ENCODE data around the gene IVD. TPM values are rescaled to one million over a fixed set of nuclear protein-coding genes. Genes with fewer than 3 reads are reported as not detected.

Gene IVD
- total and polyA plus RNA-seq, 2 of the 8 experiments (the other 6 are each of a cell fraction or from before 2014, with no cell fraction given): 55.2 to 78.8 TPM

DNA sequence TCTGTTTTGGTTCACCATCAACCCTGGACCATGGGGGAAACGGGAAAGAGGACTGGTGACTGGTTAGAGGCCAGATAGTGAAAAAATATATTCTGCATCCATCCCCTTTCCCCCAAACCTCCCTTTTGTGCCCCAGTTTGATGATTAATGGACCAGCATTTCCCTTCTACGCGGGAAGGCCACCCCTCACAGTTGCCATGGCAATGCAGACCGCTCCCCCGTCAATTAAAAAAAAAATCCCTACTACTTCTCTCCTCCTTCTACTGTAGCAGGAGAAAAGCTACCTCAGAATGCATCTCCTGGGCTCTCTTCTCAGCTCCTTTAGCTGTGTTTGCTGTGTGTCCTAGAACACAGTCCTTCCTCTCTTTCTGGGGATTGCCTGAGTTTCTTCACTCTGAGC lies 39.1 kb downstream of the IVD start:
- peaks cover 0 to 3% (median 1%) of the 10 kb centered on the region in 4 experiments; a peak in 1 of 8 replicates for H3K36me3 ChIP-seq (ENCODE audit: control insufficient read depth in 2 of 4, insufficient read depth in 4 of 4, low read length in 3 of 4)
- H2BK20ac ChIP-seq (ENCODE audit: low read length): no peak overlapping the region
- no peak overlapping the region for H2BK120ac ChIP-seq (replicated peaks; ENCODE audit: low read depth, low read length)
- CTCF ChIA-PET (ENCODE audit: partially characterized antibody): interaction anchor here (0.8 to 3.7 kb wide), 11 partner anchors 8 to 117 kb away, joined by 3 to 24 read pairs (median 3); no protein-coding TSS in a partner anchor
- no peak overlapping the region for H3K23ac ChIP-seq (ENCODE audit: insufficient read length)
- DNase-seq (ENCODE audit: low read depth in 1 of 2, low spot score in 2 of 2) (no peak), FAIRE-seq (no peak)
- H3K18ac ChIP-seq (ENCODE audit: extremely low read depth, low read length): no peak overlapping the region
- H2BK12ac ChIP-seq (ENCODE audit: low read depth, low read length): no peak overlapping the region
- 56% methylated on average over 5 of the region's 5 CpGs; no CpG with 5 or more reads in 1 of the 2 experiments for WGBS, 2 experiments (ENCODE audit: extremely low coverage in 1 of 2, insufficient coverage in 1 of 2, insufficient read length in 1 of 2, insufficient replicate concordance in 2 of 2, low coverage in 1 of 2, low lambda C conversion rate in 2 of 2, missing lambda C conversion rate in 1 of 2)
- peaks cover 17 to 26% (median 21%) of the 10 kb centered on the region in 4 experiments; a peak in 6 of 7 replicates for H3K4me1 ChIP-seq (replicated peaks in 1 of 4; ENCODE audit: control insufficient read depth in 3 of 4, insufficient read depth in 4 of 4, low read length in 3 of 4)
- H4K5ac ChIP-seq (ENCODE audit: insufficient read length, low read depth, low read length): no peak overlapping the region
- H3K23me2 ChIP-seq (ENCODE audit: low read depth, low read length): peaks cover 3% of the 10 kb centered on the region
- no peak overlapping the region for H3K27ac ChIP-seq (ENCODE audit: low read depth, low read length)
- peak overlapping the region; percentile 36 to 61; a peak in 3 of 4 replicates for H3K4me2 ChIP-seq (ENCODE audit: insufficient read depth in 1 of 2, low read depth in 2 of 2, low read length in 2 of 2)
- peaks cover 13% of the 10 kb centered on the region; the same call in 1 of the 2 replicates for H3K79me1 ChIP-seq (ENCODE audit: low read depth, low read length)
- H3K56ac ChIP-seq (replicated peaks; ENCODE audit: insufficient read length, low read depth, low read length): no peak overlapping the region
- peaks cover 39% of the 10 kb centered on the region in 2 experiments for H4K20me1 ChIP-seq (replicated peaks in 1 of 2; ENCODE audit: control insufficient read depth in 1 of 2, insufficient read depth in 2 of 2, low read length in 2 of 2)
- H3K9me3 ChIP-seq (ENCODE audit: insufficient read depth in 2 of 2, low read depth in 1 of 2, low read length in 1 of 2): no peaks in the 10 kb centered on the region
- H2BK5ac ChIP-seq (ENCODE audit: low read depth, low read length): no peak overlapping the region
- TF ChIP-seq SIN3A (conservative IDR thresholded peaks at IDR 0.05 in 1 of 2, IDR thresholded peaks at IDR 0.05 in 1 of 2; ENCODE audit: low read depth in 1 of 2, low read length in 2 of 2) (0 out of 4 replicates have a peak, but pooled peaks of 1 of the 2 experiments have one; percentile 44), CREB1 (IDR thresholded peaks at IDR 0.05) (no peak), CBX5 (IDR thresholded peaks at IDR 0.05; ENCODE audit: low read depth, low read length) (no peak)
- no peak overlapping the region for H4K8ac ChIP-seq (ENCODE audit: extremely low read depth, insufficient read depth, low read length)
- POLR2A ChIA-PET (ENCODE audit: partially characterized antibody): interaction anchor here (1.0 to 2.8 kb wide), 8 partner anchors 12 to 110 kb away, joined by 3 to 21 read pairs (median 4); partner anchors contain the start of genes CHST14 and IVD
- H3K9ac ChIP-seq (replicated peaks in 1 of 4; ENCODE audit: extremely low read depth in 1 of 4, low read depth in 3 of 4, low read length in 3 of 4): no peak overlapping the region
- H2BK15ac ChIP-seq (ENCODE audit: low read length): no peak overlapping the region
- no peak overlapping the region for H2AK5ac ChIP-seq (ENCODE audit: low read depth, low read length)
- peak overlapping the region in 1 of 4 experiments; percentile 23; a peak in 1 of 8 replicates for H3K4me3 ChIP-seq (ENCODE audit: extremely low read depth in 1 of 4, insufficient read depth in 2 of 4, low read depth in 3 of 4, low read length in 4 of 4)
- no peak overlapping the region for H2AFZ ChIP-seq (ENCODE audit: low read length)
- no peak overlapping the region for H3K14ac ChIP-seq (ENCODE audit: insufficient read length)
- H3K4ac ChIP-seq (replicated peaks; ENCODE audit: insufficient read length, low read depth, low read length): no peak overlapping the region
- H3K79me2 ChIP-seq (ENCODE audit: control insufficient read depth in 1 of 2, insufficient read depth in 2 of 2, low read length in 2 of 2): peaks cover 35 to 81% of the 10 kb centered on the region in 2 experiments
- H3K27me3 ChIP-seq (replicated peaks in 1 of 4; ENCODE audit: control insufficient read depth in 3 of 4, extremely low read depth in 1 of 4, insufficient read depth in 3 of 4, low read length in 3 of 4): no peaks in the 10 kb centered on the region
- H4K91ac ChIP-seq (replicated peaks; ENCODE audit: insufficient read length, low read length): no peak overlapping the region
